ENCODE measurements around the gene HMBS.

HMBS gene

DNA sequence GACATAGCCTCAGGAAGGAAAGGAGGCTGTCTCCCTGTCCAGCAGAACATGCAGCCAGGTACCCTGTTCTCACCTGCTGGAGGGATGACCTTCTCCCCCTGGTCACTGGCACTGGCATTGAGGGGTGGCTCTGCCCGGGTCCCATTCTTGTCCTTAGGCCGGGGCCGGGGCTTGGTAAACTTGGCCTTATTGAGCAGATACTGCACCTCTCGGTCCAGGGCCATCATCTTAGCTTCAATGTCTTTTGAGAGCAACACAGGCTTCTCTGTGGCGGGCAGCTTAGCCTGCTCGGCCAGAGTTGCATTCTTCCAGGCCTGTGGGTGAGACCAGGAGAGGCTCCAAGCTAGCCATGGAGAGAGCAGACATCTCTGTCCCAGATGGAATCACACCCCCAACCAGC, 38.2 kb upstream of the HMBS start:
- no peak overlapping the region for H3K4me3 ChIP-seq (ENCODE audit: low read depth, low read length)
- CTCF ChIA-PET = interaction anchor here (1.1 to 2.3 kb wide), 3 partner anchors 9 to 15 kb away, joined by 4 to 13 read pairs (median 6); partner anchors contain the start of gene HYOU1
- DNase-seq (ENCODE audit: low read depth, low spot score) = no peak
- POLR2A ChIA-PET = interaction anchor here (1.1 kb wide), 1 partner anchor 9 kb away, joined by 3 read pairs; no protein-coding TSS in a partner anchor
- TF ChIP-seq, protein P1, sequence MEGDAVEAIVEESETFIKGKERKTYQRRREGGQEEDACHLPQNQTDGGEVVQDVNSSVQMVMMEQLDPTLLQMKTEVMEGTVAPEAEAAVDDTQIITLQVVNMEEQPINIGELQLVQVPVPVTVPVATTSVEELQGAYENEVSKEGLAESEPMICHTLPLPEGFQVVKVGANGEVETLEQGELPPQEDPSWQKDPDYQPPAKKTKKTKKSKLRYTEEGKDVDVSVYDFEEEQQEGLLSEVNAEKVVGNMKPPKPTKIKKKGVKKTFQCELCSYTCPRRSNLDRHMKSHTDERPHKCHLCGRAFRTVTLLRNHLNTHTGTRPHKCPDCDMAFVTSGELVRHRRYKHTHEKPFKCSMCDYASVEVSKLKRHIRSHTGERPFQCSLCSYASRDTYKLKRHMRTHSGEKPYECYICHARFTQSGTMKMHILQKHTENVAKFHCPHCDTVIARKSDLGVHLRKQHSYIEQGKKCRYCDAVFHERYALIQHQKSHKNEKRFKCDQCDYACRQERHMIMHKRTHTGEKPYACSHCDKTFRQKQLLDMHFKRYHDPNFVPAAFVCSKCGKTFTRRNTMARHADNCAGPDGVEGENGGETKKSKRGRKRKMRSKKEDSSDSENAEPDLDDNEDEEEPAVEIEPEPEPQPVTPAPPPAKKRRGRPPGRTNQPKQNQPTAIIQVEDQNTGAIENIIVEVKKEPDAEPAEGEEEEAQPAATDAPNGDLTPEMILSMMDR (IDR thresholded peaks at IDR 0.05; ENCODE audit: insufficient read depth, low read length, missing control alignments) = no peak

DNA sequence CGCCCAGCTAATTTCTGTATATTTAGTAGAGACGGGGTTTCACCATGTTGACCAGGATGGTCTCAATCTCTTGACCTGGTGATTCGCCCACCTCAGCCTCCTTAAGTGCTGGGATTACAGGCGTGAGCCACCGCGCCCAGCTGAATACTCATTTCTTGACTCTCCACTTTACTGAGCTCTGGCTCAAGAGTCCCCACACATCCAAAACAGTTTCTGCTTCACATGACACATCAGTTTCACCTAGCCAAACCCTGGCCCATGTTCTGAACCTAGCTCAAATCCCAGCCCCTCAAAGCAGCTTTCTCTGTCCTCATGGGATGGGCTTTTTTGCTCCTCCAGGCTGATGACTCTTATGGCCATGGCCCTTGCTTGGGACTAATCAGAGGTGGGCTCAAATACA, 37.5 kb upstream of the HMBS start:
- TF ChIP-seq, protein P1 (IDR thresholded peaks at IDR 0.05; ENCODE audit: insufficient read depth, low read length, missing control alignments) = no peak
- CTCF ChIA-PET = interaction anchor here (0.6 to 2.3 kb wide), 5 partner anchors 8 to 16 kb away, joined by 3 to 13 read pairs (median 4); partner anchors contain the start of gene HYOU1
- POLR2A ChIA-PET = interaction anchor here (1.1 kb wide), 1 partner anchor 49 kb away, joined by 3 read pairs; no protein-coding TSS in a partner anchor
- no peak overlapping the region for H3K4me3 ChIP-seq (ENCODE audit: low read depth, low read length)
- DNase-seq (ENCODE audit: low read depth, low spot score) = no peak

DNA sequence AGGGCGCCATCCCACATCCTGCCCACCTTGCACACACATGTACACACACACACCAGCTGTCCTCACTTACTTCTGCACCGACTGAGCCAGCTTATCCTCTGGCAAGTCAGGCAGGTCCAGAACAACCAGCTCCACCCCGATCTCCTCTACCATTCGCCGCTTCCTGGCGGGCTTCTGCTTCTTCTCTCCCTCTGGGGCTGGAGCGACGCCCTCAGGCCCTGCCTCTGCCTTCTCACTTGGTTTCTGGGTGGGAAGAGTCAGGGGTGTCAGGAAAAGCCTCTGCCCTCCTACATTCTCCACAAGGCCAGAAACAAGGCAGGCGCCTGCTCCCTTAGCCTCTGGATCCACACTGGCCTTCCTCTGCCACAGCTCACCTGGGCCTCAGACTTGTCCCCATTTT, 36.0 kb upstream of the HMBS start:
- ChIA-PET POLR2A (interaction anchor here (1.1 kb wide), 1 partner anchor 47 kb away, joined by 3 read pairs; no protein-coding TSS in a partner anchor), CTCF (interaction anchor here (1.3 to 2.3 kb wide), 3 partner anchors 8 to 148 kb away, joined by 3 to 13 read pairs (median 6); partner anchors contain the start of gene HYOU1)
- TF ChIP-seq, protein P1 (IDR thresholded peaks at IDR 0.05; ENCODE audit: insufficient read depth, low read length, missing control alignments) = no peak
- H3K4me3 ChIP-seq (ENCODE audit: low read depth, low read length) = no peak overlapping the region
- DNase-seq (ENCODE audit: low read depth, low spot score) = no peak

DNA sequence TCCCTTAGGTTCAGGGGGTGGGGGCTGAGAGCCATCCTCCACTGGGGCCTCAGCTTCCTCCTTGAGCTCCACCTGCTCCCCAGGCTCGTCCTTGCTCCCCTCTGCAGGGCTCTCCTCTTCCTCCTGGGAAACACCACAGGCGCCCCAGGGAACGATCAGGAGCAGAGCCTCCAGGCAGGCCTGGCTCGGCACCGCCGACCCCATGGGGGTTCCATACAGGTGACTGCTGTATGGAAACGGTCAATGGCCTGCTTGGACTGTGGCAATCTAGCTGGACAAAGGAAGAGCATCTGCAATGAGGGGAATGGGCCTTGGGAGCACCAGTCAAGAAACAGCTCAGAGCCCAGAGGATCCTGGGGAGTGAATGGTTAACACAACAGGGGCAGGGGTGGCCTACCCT, 35.6 kb upstream of the HMBS start:
- DNase-seq (ENCODE audit: low read depth, low spot score) = no peak
- H3K4me3 ChIP-seq (ENCODE audit: low read depth, low read length) = no peak overlapping the region
- ChIA-PET CTCF (interaction anchor here (0.7 to 2.3 kb wide), 4 partner anchors 7 to 147 kb away, joined by 3 to 13 read pairs (median 4); partner anchors contain the start of gene HYOU1), POLR2A (no interaction called here)
- TF ChIP-seq, protein P1 (IDR thresholded peaks at IDR 0.05; ENCODE audit: insufficient read depth, low read length, missing control alignments) = no peak

DNA sequence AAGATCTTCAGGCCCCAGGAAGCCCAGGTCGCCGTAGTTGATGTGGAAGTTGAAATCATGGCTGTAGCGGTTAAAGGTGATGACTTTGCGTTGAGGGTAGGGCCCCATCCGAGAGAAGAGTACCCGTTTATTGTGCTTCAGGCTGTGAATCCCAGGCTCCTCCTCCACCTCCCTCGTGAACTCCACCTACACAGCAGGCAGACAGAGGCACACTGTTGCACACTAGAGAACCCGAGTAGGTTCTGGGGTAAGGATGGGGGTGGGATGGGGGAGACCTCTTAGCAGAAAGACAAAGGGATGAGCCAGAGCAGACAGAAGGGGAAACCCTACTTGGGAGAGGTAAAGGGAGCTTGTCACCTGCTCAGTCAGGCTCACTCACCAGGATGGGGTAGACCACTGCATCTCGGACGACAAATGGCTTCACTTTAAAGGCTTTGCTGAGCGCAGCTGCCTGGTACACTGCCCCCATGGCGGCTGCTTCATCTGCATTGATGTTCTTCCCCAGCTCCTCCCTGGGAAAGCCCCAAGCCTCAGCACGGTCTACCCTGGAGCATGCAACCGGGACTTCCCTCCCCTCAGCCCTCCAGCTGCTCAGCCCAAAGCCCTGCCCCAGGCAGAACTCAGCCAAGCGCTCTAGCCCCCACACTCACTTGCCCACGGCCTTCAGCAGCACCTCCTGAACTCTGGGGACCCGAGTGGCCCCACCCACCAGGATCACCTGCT, 33.1 kb upstream of the HMBS start:
- TF ChIP-seq, protein P1 (IDR thresholded peaks at IDR 0.05; ENCODE audit: insufficient read depth, low read length, missing control alignments) = no peak
- POLR2A ChIA-PET = interaction anchor here (1.1 kb wide), 1 partner anchor 14 kb away, joined by 4 read pairs; no protein-coding TSS in a partner anchor
- DNase-seq (ENCODE audit: low read depth, low spot score) = no peak
- CTCF ChIA-PET = interaction anchor here (6.0 kb wide), 1 partner anchor 20 kb away, joined by 34 read pairs; the partner anchor contains the start of gene SLC37A4
- H3K4me3 ChIP-seq (ENCODE audit: low read depth, low read length) = no peak overlapping the region

DNA sequence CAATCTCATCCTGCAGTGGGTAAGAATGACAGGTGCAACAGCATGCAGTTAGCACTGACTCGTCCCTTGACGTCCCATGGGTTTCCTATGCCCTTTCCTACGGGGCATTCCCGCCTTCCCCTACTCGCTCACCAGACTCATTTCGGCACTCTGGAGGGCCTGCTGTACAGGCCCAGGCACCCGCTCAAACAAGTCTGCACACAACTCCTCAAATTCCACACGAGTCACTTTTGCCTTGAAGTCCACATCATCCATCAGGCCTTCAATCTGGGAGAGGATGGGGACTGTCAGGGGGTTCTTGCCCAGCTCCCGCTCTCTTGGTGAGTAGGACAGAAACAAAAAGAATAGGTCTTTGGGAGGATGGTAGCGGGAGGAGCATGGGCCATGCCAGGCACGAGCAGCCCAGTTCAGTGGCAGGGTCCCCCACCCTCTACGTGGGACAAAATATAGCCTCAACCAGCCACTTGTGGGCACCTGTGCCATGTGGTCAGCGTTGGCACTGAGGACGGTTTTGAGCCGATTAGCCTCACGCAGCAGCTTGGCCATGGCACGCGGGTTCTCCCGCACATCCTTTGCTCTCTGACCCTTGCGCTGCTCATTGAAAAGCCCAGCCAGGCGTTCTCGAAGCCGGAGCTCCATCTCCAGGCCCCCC, 32.4 kb upstream of the HMBS start:
- TF ChIP-seq, protein P1 (IDR thresholded peaks at IDR 0.05; ENCODE audit: insufficient read depth, low read length, missing control alignments) = no peak
- no peak overlapping the region for H3K4me3 ChIP-seq (ENCODE audit: low read depth, low read length)
- POLR2A ChIA-PET = no interaction called here
- CTCF ChIA-PET = interaction anchor here (6.0 kb wide), 1 partner anchor 20 kb away, joined by 34 read pairs; the partner anchor contains the start of gene SLC37A4
- no peak for DNase-seq (ENCODE audit: low read depth, low spot score)
